GM12892 (cell line): ENCODE results near the gene TCF7L1.

Source experiments
- POLR2A ChIP-seq: IDR thresholded peaks from 2 replicates; pipeline ENCODE4 v1.6.1; 2011; ENCODE audit warnings: low read depth, low read length, control low read depth
- TAF1 ChIP-seq: IDR thresholded peaks from 2 replicates; pipeline ENCODE4 v1.6.1; 2011; ENCODE audit warnings: low read depth, mild to moderate bottlenecking, control low read depth, low read length, borderline replicate concordance

DNA sequence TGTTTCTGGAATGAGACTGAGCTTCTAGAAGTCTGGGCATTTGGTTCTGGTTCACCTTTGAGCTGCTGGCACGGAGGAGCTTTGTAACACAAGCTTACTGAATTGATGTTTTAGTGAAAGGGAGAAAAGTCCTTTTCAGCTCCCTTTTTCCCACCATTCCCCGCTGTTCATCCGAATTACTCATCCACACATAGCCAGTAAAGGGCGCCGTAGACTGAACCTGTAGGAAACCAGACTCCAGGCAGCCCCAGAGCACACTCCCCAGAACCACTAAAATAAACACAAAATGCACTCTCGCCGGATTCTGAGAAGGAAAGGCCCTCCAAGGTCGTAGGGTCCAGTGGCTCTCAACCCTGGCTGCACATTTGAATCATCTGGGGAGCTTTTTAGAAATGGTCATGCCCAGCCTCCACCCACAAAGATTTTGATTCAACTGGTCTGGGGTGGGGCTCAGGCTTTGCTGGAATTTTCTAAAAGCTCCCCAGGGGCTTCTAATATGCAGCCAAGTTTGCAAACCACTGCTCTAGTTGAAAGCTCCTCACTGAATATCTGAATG lies 29.6 kb downstream of the TCF7L1 start:
- TF ChIP-seq POLR2A (no peak), TAF1 (no peak)
